Coronary artery (tissue), 2 donors: ENCODE measurements around the gene ZNF280A.
"Not testable (repeated sequence)": the region's sequence is repeated elsewhere in the genome, so short reads cannot be mapped to it uniquely, and the experiment has no call there.

Experiments used
- DNase-seq: peaks from one replicate; pipeline ENCODE4 v3.0.0-alpha.2; 2017; ENCODE audit warnings: low spot score
- H3K27ac ChIP-seq, 2 donors: fragments of 200-600 bp; sonication (generic); one replicate each; pipeline ENCODE4 v1.5.1; 2016 to 2019
- H3K4me3 ChIP-seq: fragments of 200-600 bp; sonication (generic); 2 replicates; pipeline ENCODE4 v1.5.1; 2016; ENCODE audit warnings: mild to moderate bottlenecking, moderate library complexity
- TF ChIP-seq, protein P1 (sequence below): fragments of 200-600 bp; sonication (generic); IDR thresholded peaks from one replicate; pipeline ENCODE4 v1.5.1; 2019; ENCODE audit warnings: antibody characterized with exemption

The ZNF280A gene

DNA sequence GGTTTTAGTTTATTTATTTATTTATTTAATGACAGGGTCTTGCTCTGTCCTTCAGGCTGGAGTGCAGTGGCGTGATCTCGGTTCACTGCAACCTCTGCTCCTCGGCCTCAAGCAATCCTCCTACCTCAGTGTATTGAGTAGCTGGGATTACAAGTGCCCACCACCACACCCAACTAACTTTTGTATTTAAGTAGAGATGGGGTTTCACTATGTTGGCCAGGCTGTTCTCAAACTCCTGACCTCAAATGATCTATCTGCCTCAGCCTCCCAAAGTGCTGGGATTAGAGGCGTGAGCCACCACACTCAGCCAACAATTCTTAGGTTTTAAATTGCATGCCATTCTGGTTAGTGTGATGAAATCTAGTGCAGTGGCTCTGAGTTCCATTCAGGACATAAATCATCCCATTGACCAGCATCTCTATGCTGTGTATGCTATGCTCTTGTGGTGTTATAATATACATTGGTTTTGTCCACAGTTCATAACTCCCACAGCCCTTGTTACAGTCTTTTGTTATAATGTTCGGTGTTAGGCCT, 40.0 kb downstream of the ZNF280A start:
- TF ChIP-seq, protein P1, sequence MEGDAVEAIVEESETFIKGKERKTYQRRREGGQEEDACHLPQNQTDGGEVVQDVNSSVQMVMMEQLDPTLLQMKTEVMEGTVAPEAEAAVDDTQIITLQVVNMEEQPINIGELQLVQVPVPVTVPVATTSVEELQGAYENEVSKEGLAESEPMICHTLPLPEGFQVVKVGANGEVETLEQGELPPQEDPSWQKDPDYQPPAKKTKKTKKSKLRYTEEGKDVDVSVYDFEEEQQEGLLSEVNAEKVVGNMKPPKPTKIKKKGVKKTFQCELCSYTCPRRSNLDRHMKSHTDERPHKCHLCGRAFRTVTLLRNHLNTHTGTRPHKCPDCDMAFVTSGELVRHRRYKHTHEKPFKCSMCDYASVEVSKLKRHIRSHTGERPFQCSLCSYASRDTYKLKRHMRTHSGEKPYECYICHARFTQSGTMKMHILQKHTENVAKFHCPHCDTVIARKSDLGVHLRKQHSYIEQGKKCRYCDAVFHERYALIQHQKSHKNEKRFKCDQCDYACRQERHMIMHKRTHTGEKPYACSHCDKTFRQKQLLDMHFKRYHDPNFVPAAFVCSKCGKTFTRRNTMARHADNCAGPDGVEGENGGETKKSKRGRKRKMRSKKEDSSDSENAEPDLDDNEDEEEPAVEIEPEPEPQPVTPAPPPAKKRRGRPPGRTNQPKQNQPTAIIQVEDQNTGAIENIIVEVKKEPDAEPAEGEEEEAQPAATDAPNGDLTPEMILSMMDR = no peak
- Histone ChIP-seq H3K4me3 (no peak overlapping the region), H3K27ac (no peak overlapping the region)
- no peak for DNase-seq

DNA sequence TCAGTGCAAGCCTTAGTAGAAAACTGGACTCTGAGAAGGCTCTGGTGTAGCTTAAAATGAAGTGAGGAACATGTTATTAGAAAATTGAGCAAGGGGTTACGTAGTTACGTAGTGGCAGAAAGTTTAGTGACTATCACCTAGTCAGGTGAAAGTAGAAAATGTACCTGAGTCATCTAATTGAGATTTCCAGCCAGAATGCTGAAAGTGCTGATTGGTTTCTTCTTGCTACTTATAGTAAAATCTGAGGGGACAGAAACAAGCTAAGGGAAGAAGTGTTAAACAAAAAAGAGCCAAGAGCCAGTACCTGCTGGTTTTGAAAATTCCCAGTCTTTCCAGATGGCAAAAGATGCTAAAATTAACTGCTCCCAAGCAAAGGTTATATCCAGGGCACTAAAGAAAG, 41.0 kb downstream of the ZNF280A start:
- Histone ChIP-seq H3K4me3 (no peak overlapping the region), H3K27ac (no peak overlapping the region)
- TF ChIP-seq, protein P1 = no peak
- no peak for DNase-seq

DNA sequence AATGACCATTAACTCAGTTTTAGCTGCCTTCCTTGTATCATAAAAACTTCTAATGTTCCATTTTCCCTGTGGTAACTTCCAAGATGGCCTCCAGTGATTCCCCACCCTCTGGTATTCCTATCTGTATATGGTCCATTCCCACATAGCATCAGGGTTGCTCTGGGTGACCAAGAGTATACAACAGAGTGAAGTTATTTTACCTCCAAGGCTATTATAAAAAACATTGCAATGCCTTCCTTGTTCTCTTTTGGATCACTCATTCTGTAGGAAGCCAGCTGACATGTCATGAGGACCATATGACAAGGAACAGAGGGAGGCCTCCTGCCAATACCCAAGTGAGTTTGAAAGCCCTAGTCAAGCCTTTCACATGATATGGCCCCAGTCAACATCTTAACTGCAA, 41.6 kb downstream of the ZNF280A start:
- TF ChIP-seq, protein P1 = no peak
- DNase-seq = no peak
- no peak overlapping the region for H3K27ac ChIP-seq
- no peak overlapping the region for H3K4me3 ChIP-seq

DNA sequence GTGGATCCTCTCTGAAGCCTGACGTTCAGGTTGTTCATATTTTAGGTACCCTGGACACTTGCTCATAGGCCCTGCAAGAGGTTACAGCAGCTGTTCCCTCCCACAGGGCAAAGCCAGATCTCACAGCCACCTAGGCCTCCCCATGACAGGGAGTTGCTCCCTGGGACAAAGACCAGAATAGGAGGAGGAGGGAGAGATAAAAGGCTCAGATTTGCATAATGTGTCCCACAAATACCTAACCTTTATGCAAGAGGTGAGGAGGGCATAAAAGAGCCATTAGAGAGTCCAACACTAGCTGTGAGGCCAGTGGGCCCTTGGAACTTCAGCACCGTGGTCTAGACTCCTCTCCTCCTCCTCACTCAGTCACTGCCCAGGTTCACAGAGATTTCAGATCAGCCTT, 45.3 kb downstream of the ZNF280A start:
- H3K4me3 ChIP-seq = no peak overlapping the region
- no peak overlapping the region for H3K27ac ChIP-seq
- TF ChIP-seq, protein P1 = no peak
- DNase-seq = no peak

DNA sequence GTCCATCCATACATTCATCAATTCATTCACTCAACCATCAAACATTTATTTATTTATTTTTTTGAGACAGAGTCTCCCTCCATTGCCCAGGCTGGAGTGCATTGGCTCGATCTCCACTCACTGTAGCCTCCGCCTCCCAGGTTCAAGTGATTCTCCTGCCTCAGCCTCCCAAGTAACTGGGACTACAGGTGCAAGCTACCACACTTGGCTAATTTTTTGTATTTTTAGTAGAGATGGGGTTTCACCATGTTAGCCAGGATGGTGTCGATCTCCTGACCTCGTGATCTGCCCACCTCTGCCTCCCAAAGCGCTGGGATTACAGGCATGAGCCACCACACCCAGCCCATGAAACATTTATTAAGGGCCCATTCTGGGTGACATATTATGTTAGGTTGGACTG, 49.0 kb downstream of the ZNF280A start:
- H3K4me3 ChIP-seq, H3K27ac ChIP-seq, DNase-seq: not testable (repeated sequence)

DNA sequence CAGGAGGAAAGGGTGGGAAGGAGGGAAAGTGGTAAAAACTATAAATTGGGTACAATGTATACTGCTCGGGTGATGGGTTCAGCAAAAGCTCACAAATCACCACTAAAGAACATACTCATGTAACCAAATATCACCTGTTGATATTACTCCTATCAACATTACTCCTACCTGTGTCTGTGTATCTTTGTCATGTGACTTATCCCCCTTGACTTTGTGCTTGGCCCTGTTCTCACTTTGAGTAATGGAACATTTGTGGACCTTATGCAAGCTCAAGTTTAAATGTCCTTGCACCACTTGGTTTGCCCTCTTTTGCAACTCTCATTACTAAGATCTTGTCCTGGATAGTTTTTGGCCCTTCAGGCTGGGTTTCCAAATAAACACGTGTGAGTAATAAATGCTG, 50.5 kb downstream of the ZNF280A start:
- H3K27ac ChIP-seq = no peak overlapping the region
- H3K4me3 ChIP-seq = no peak overlapping the region
- no peak for DNase-seq
- TF ChIP-seq, protein P1 = no peak

DNA sequence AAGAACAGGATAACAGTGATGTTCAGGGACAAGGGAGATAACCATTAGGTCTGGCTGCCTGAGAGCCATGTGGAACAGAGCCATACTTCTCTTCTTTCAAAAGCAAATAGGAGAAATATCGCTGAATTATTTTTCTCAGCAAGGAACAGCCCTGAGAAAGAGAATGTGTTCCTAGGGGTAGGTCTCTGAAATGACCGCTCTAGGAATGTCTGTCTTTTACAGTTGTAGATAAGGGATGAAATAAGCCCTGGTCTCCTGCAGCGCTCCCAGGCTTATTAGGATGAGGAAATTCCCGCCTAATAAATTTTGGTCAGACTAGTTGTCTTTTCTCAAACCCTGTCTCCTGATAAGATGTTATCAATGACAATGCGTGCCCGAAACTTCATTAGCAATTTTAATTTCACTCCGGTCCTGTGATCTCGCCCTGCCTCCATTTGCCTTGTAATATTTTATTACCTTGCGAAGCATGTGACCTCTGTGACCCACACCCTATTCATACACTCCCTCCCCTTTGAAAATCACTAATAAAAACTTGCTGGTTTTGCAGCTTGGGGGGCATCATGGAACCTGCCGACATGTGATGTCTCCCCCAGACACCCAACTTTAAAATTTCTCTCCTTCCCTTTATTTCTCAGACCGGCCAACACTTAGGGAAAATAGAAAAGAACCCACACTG, 51.1 kb downstream of the ZNF280A start:
- H3K4me3 ChIP-seq, H3K27ac ChIP-seq, DNase-seq: not testable (repeated sequence)

DNA sequence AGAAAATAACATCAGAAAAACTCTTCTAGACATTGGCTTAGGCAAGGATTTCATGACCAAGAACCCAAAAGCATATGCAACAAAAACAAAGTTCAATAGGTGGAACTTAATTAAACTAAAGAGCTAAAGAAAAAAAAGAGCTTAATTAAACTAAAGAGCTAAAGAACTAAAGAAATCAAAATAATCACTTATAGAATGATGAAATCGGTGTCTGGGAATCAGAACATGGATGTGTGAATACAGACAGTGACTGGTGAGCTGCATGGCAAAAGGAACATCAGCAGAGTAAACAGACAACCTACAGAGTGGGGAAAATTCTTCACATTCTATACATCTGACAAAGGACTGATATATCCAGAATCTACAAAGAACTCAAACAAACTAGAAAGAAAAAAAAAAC, 53.0 kb downstream of the ZNF280A start:
- no peak overlapping the region for H3K27ac ChIP-seq
- DNase-seq = no peak
- TF ChIP-seq, protein P1 = no peak
- H3K4me3 ChIP-seq = no peak overlapping the region
